HepG2 (cell line): ENCODE measurements around the gene GHRH. TPM values are rescaled to one million over a fixed set of nuclear protein-coding genes. Genes with fewer than 3 reads are reported as not detected.

Experiments
- ARID2 ChIP-seq: sonication (generic); formaldehyde crosslinking; IDR thresholded peaks from 2 replicates; pipeline ENCODE4 v1.8.1; 2022; ENCODE audit warnings: mild to moderate bottlenecking, missing genetic modification reagents, borderline replicate concordance
- FOXA3 ChIP-seq: IDR thresholded peaks from 2 replicates; pipeline ENCODE4 v1.6.1; 2016; ENCODE audit warnings: missing genetic modification reagents, missing compliant biosample characterization
- HMGA1 ChIP-seq: sonication (generic); formaldehyde crosslinking; conservative IDR thresholded peaks from 2 replicates; pipeline ENCODE4 v1.4.0; 2020; ENCODE audit warnings: missing genetic modification reagents
- HOXA9 ChIP-seq: sonication (generic); formaldehyde crosslinking; IDR thresholded peaks from 2 replicates; pipeline ENCODE4 v1.8.1; 2022; ENCODE audit warnings: missing genetic modification reagents, mild to moderate bottlenecking, moderate library complexity, borderline replicate concordance
- KLF16 ChIP-seq, 2 experiments: sonication (generic) in 1 of 2; formaldehyde crosslinking in 1 of 2; IDR thresholded peaks; 2 replicates each; pipeline versions ENCODE4 v1.6.1 to v1.8.0; 2016 to 2023; ENCODE audit warnings: missing genetic modification reagents in 2 of 2, missing compliant biosample characterization in 1 of 2
- KMT2A ChIP-seq: sonication (generic); formaldehyde crosslinking; IDR thresholded peaks from 2 replicates; pipeline ENCODE4 v1.4.0; 2020; ENCODE audit warnings: missing genetic modification reagents
- KMT2B ChIP-seq: IDR thresholded peaks from 2 replicates; pipeline ENCODE4 v1.6.1; 2016; ENCODE audit warnings: missing genetic modification reagents, missing compliant biosample characterization
- MIER3 ChIP-seq: IDR thresholded peaks from 2 replicates; pipeline ENCODE4 v1.6.1; 2016; ENCODE audit warnings: missing compliant biosample characterization, borderline replicate concordance
- POLR2G ChIP-seq: fragments of 200-400 bp; formaldehyde crosslinking; IDR thresholded peaks from 2 replicates; pipeline ENCODE4 v1.6.1; 2018; ENCODE audit warnings: mild to moderate bottlenecking, low read depth, low read length, moderate library complexity
- PRPF4 ChIP-seq: fragments of 200-400 bp; formaldehyde crosslinking; IDR thresholded peaks from 2 replicates; pipeline ENCODE4 v1.6.1; 2016; ENCODE audit warnings: low read length, low read depth; ENCODE audit not compliant: poor library complexity, severe bottlenecking
- RXRA ChIP-seq: sonication (generic); formaldehyde crosslinking; IDR thresholded peaks from 2 replicates; pipeline ENCODE4 v1.5.1; 2020; ENCODE audit warnings: missing genetic modification reagents
- SRSF9 ChIP-seq: fragments of 200-400 bp; formaldehyde crosslinking; IDR thresholded peaks from 2 replicates; pipeline ENCODE4 v1.6.1; 2018; ENCODE audit warnings: borderline replicate concordance, mild to moderate bottlenecking, low read depth, low read length; ENCODE audit not compliant: insufficient read depth, poor library complexity, severe bottlenecking
- SRY ChIP-seq: sonication (generic); formaldehyde crosslinking; IDR thresholded peaks from 2 replicates; pipeline ENCODE4 v1.8.0; 2022; ENCODE audit warnings: mild to moderate bottlenecking, missing genetic modification reagents
- TBP ChIP-seq: sonication (generic); formaldehyde crosslinking; IDR thresholded peaks from 2 replicates; pipeline ENCODE4 v1.5.0; 2020; ENCODE audit warnings: missing genetic modification reagents
- ZNF264 ChIP-seq: sonication (generic); formaldehyde crosslinking; IDR thresholded peaks from 2 replicates; pipeline ENCODE4 v1.4.0; 2020; ENCODE audit warnings: missing genetic modification reagents
- ZNF446 ChIP-seq: sonication (generic); formaldehyde crosslinking; IDR thresholded peaks from 2 replicates; pipeline ENCODE4 v1.5.0; 2020; ENCODE audit warnings: mild to moderate bottlenecking, missing genetic modification reagents
- ZNF484 ChIP-seq: sonication (generic); formaldehyde crosslinking; IDR thresholded peaks from 2 replicates; pipeline ENCODE4 v1.5.1; 2020; ENCODE audit warnings: mild to moderate bottlenecking, low read depth, missing genetic modification reagents, borderline replicate concordance
- ZNF879 ChIP-seq: sonication (generic); formaldehyde crosslinking; IDR thresholded peaks from 2 replicates; pipeline ENCODE4 v1.8.1; 2023; ENCODE audit warnings: missing genetic modification reagents
- polyA plus RNA-seq, 8 experiments: library from polyadenylated mRNA; depleted of rRNA in 3 of 8; stranded (reverse) in 7 of 8; unstranded in 1 of 8; fragments of >200 nt; fragmentation: Illumina TruSeq in 4 of 8; extraction: Trizol in 4 of 8; gene quantifications; 2 replicates each; pipeline versions ENCODE4 v1.2.1 to v1.2.3, GENCODE V29; 2011 to 2016; ENCODE audit warnings: low read depth in 4 of 8, missing spikeins in 1 of 8, mixed read lengths in 1 of 8; ENCODE audit not compliant: insufficient read depth in 1 of 8
- total RNA-seq, 5 experiments: library from RNA; depleted of rRNA; stranded (reverse); fragments of >200 nt; fragmentation: Illumina TruSeq; extraction: Trizol; gene quantifications; 2 replicates each; pipeline ENCODE4 v1.2.3, GENCODE V29; 2016; ENCODE audit warnings: low read depth in 1 of 5
- TF ChIP-seq, protein P1 (sequence below): sonication (generic); formaldehyde crosslinking; IDR thresholded peaks from 2 replicates; pipeline ENCODE4 v1.8.1; 2022; ENCODE audit warnings: mild to moderate bottlenecking, missing genetic modification reagents
- TF ChIP-seq, protein P2 (sequence below): IDR thresholded peaks from 2 replicates; pipeline ENCODE4 v1.6.1; 2012; ENCODE audit warnings: low read depth, low read length, improper control_type of control experiment
- TF ChIP-seq, protein P3 (sequence below): sonication (generic); formaldehyde crosslinking; conservative IDR thresholded peaks from 2 replicates; pipeline ENCODE4 v1.4.0; 2020; ENCODE audit warnings: missing genetic modification reagents
- TF ChIP-seq, protein P4 (sequence below): sonication (generic); formaldehyde crosslinking; IDR thresholded peaks from 2 replicates; pipeline ENCODE4 v1.4.0; 2020; ENCODE audit warnings: mild to moderate bottlenecking, low read depth, missing genetic modification reagents

The GHRH gene
- total and polyA plus RNA-seq, 2 of the 13 experiments (the other 11 are each of a cell fraction or from before 2014, with no cell fraction given): not detected

DNA sequence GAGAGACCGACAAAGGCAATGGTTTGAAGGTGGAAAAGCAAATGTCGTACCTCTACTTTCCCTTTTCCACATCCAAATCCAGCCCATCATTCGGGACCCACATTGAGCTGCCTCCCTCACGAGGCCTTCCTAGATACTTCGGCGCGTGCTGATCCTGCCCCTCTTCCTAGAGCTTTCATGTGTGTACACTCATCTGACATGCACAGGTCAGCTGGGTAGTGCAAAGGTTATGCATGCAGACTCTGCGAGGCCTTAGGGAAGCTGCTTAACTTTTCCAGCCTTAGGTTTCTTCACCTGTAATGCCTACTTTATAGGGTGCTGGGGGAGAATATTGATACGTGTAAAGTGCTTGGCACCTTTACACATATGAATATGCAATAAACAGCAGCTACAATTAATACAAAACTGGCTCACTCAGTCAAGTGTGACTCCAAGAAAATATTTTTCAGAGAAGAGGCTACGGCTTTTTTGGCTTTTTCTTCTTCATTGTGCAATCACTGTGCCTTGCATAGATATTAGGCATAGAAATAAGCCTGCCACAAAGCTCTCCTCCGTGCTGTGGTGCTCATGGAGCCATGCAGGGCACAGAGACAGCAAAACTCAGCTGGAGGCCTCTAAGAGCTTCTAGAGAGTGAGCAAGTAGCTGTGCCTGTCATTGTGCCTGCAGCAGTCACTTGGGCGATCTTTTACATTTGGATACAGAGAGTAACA, 24.2 kb upstream of the GHRH start (continued):
- TF ChIP-seq KMT2B (peak; percentile 19; the same call in 1 of the 2 replicates), MIER3 (CRISPR knock-in tag) (peak; percentile 81), POLR2G (no peak), RXRA (CRISPR knock-in tag) (peak; percentile 93; the same call in 1 of the 2 replicates), SRY (CRISPR knock-in tag) (no peak; the same call in 1 of the 2 replicates), SRSF9 (no peak), KLF16 (CRISPR knock-in tag; IDR thresholded peaks at IDR 0.05) (peak in 1 of 2 experiments; percentile 86; a peak in 2 of 4 replicates), HMGA1 (CRISPR knock-in tag) (no peak), ZNF879 (CRISPR knock-in tag) (no peak), ZNF264 (CRISPR knock-in tag) (peak; percentile 20; the same call in 1 of the 2 replicates), FOXA3 (CRISPR knock-in tag) (peak; percentile 91), TBP (CRISPR knock-in tag) (no peak), PRPF4 (no peak), ARID2 (CRISPR knock-in tag) (no peak), ZNF484 (CRISPR knock-in tag) (no peak), ZNF446 (CRISPR knock-in tag) (no peak), KMT2A (CRISPR knock-in tag) (peak; percentile 73), HOXA9 (CRISPR knock-in tag) (peak; percentile 67; the same call in 1 of the 2 replicates)
- TF ChIP-seq, protein P1, sequence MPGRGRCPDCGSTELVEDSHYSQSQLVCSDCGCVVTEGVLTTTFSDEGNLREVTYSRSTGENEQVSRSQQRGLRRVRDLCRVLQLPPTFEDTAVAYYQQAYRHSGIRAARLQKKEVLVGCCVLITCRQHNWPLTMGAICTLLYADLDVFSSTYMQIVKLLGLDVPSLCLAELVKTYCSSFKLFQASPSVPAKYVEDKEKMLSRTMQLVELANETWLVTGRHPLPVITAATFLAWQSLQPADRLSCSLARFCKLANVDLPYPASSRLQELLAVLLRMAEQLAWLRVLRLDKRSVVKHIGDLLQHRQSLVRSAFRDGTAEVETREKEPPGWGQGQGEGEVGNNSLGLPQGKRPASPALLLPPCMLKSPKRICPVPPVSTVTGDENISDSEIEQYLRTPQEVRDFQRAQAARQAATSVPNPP (CRISPR knock-in tag): 0 out of 2 replicates have a peak, but pooled peaks have one; percentile 32
- TF ChIP-seq, protein P2, sequence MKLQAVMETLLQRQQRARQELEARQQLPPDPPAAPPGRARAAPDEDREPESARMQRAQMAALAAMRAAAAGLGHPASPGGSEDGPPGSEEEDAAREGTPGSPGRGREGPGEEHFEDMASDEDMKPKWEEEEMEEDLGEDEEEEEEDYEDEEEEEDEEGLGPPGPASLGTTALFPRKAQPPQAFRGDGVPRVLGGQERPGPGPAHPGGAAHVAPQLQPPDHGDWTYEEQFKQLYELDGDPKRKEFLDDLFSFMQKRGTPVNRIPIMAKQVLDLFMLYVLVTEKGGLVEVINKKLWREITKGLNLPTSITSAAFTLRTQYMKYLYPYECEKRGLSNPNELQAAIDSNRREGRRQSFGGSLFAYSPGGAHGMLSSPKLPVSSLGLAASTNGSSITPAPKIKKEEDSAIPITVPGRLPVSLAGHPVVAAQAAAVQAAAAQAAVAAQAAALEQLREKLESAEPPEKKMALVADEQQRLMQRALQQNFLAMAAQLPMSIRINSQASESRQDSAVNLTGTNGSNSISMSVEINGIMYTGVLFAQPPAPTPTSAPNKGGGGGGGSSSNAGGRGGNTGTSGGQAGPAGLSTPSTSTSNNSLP: 0 out of 2 replicates have a peak, but pooled peaks have one; percentile 31
- TF ChIP-seq, protein P3, sequence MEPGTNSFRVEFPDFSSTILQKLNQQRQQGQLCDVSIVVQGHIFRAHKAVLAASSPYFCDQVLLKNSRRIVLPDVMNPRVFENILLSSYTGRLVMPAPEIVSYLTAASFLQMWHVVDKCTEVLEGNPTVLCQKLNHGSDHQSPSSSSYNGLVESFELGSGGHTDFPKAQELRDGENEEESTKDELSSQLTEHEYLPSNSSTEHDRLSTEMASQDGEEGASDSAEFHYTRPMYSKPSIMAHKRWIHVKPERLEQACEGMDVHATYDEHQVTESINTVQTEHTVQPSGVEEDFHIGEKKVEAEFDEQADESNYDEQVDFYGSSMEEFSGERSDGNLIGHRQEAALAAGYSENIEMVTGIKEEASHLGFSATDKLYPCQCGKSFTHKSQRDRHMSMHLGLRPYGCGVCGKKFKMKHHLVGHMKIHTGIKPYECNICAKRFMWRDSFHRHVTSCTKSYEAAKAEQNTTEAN (CRISPR knock-in tag): peak; percentile 74; the same call in 1 of the 2 replicates
- TF ChIP-seq, protein P4, sequence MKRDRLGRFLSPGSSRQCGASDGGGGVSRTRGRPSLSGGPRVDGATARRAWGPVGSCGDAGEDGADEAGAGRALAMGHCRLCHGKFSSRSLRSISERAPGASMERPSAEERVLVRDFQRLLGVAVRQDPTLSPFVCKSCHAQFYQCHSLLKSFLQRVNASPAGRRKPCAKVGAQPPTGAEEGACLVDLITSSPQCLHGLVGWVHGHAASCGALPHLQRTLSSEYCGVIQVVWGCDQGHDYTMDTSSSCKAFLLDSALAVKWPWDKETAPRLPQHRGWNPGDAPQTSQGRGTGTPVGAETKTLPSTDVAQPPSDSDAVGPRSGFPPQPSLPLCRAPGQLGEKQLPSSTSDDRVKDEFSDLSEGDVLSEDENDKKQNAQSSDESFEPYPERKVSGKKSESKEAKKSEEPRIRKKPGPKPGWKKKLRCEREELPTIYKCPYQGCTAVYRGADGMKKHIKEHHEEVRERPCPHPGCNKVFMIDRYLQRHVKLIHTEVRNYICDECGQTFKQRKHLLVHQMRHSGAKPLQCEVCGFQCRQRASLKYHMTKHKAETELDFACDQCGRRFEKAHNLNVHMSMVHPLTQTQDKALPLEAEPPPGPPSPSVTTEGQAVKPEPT (CRISPR knock-in tag): no peak
